A549 (cell line): ENCODE results near the gene ASB14.

Experiments
- BHLHE40 ChIP-seq: IDR thresholded peaks from 2 replicates; pipeline ENCODE4 v1.6.1; 2012; ENCODE audit warnings: low read depth, low read length, inconsistent platforms
- CEBPB ChIP-seq, 2 experiments: fragments of >200 bp in 1 of 2; sonication (Bioruptor Twin) in 1 of 2; formaldehyde crosslinking in 1 of 2; IDR thresholded peaks; 2 replicates each; pipeline ENCODE4 v1.6.1; 2012 to 2016
- EHF ChIP-seq: fragments of 250-450 bp; sonication (Bioruptor Pico); IDR thresholded peaks from 2 replicates; pipeline ENCODE4 v1.5.0; 2020; ENCODE audit warnings: mild to moderate bottlenecking
- FOSL2 ChIP-seq, 2 experiments: fragments of 450-650 bp in 1 of 2; fragments of >200 bp in 1 of 2; sonication (Bioruptor Twin) in 1 of 2; formaldehyde crosslinking; IDR thresholded peaks; 2 replicates each; pipeline versions ENCODE4 v1.5.0 to v1.6.1; 2016 to 2020; ENCODE audit warnings: mild to moderate bottlenecking in 1 of 2, moderate library complexity in 1 of 2
- HDAC2 ChIP-seq: fragments of 200-600 bp; sonication (generic); IDR thresholded peaks from 2 replicates; pipeline ENCODE4 v1.6.1; 2016
- HES2 ChIP-seq: fragments of >200 bp; sonication (Bioruptor Twin); formaldehyde crosslinking; IDR thresholded peaks from 2 replicates; pipeline ENCODE4 v1.6.1; 2016
- MYC ChIP-seq: IDR thresholded peaks from 2 replicates; pipeline ENCODE4 v1.6.1; 2012; ENCODE audit warnings: mild to moderate bottlenecking, inconsistent platforms, low read length, improper control_type of control experiment, borderline replicate concordance
- POLR2A ChIP-seq: IDR thresholded peaks from 2 replicates; pipeline ENCODE4 v1.6.1; 2012; ENCODE audit warnings: mild to moderate bottlenecking, low read length
- RCOR1 ChIP-seq: fragments of 150-350 bp; IDR thresholded peaks from 2 replicates; pipeline ENCODE4 v1.6.1; 2014; ENCODE audit warnings: antibody characterized with exemption, low read length, low read depth
- RFX5 ChIP-seq: fragments of 450-650 bp; IDR thresholded peaks from 2 replicates; pipeline ENCODE4 v1.7.1; 2014; ENCODE audit warnings: antibody characterized with exemption, mild to moderate bottlenecking, moderate library complexity
- ZNF302 ChIP-seq: fragments of 250-450 bp; sonication (Bioruptor Pico); IDR thresholded peaks from 2 replicates; pipeline ENCODE4 v1.9.0; 2021; ENCODE audit warnings: inconsistent platforms, mild to moderate bottlenecking, moderate library complexity
- TF ChIP-seq, protein P1 (sequence below): fragments of >200 bp; sonication (Bioruptor Twin); formaldehyde crosslinking; IDR thresholded peaks from 3 replicates; pipeline ENCODE4 v1.5.1; 2016
- TF ChIP-seq, protein P2 (sequence below): IDR thresholded peaks from 2 replicates; pipeline ENCODE4 v1.6.1; 2012
- TF ChIP-seq, protein P3 (sequence below): IDR thresholded peaks from 2 replicates; pipeline ENCODE4 v1.6.1; 2012

DNA sequence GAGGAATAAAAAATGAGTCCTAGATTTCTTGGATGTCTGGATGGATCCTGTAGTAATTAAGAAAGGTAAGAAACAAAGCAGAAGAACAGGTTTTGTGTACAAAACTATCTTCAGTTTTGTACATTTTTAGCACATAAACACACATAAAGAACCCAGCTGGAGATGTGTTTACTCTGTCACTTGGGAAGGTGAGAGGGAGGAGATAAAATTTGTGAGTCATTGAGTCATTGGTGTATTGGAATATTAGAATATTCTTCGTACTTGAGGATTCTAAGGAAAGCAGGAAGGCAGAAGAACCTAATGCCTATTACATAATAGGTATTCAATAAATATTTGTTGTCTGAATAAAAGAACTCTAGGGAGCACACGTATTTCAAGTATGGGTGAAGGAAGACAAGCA, 47.5 kb downstream of the ASB14 start:
- TF ChIP-seq CEBPB (IDR thresholded peaks at IDR 0.05) (no peak), HES2 (no peak), POLR2A (no peak), RFX5 (no peak), EHF (CRISPR knock-in tag) (no peak), FOSL2 (IDR thresholded peaks at IDR 0.05) (no peak), FOSL2 (CRISPR knock-in tag; IDR thresholded peaks at IDR 0.05) (no peak), HDAC2 (no peak), BHLHE40 (no peak), MYC (no peak), RCOR1 (no peak), ZNF302 (no peak)
- TF ChIP-seq, protein P1, sequence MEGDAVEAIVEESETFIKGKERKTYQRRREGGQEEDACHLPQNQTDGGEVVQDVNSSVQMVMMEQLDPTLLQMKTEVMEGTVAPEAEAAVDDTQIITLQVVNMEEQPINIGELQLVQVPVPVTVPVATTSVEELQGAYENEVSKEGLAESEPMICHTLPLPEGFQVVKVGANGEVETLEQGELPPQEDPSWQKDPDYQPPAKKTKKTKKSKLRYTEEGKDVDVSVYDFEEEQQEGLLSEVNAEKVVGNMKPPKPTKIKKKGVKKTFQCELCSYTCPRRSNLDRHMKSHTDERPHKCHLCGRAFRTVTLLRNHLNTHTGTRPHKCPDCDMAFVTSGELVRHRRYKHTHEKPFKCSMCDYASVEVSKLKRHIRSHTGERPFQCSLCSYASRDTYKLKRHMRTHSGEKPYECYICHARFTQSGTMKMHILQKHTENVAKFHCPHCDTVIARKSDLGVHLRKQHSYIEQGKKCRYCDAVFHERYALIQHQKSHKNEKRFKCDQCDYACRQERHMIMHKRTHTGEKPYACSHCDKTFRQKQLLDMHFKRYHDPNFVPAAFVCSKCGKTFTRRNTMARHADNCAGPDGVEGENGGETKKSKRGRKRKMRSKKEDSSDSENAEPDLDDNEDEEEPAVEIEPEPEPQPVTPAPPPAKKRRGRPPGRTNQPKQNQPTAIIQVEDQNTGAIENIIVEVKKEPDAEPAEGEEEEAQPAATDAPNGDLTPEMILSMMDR: no peak
- TF ChIP-seq, protein P2, sequence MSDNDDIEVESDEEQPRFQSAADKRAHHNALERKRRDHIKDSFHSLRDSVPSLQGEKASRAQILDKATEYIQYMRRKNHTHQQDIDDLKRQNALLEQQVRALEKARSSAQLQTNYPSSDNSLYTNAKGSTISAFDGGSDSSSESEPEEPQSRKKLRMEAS: no peak
- TF ChIP-seq, protein P3, sequence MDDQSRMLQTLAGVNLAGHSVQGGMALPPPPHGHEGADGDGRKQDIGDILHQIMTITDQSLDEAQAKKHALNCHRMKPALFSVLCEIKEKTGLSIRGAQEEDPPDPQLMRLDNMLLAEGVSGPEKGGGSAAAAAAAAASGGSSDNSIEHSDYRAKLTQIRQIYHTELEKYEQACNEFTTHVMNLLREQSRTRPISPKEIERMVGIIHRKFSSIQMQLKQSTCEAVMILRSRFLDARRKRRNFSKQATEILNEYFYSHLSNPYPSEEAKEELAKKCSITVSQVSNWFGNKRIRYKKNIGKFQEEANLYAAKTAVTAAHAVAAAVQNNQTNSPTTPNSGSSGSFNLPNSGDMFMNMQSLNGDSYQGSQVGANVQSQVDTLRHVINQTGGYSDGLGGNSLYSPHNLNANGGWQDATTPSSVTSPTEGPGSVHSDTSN: no peak
